T-helper 17 cell (primary cell): ENCODE data around the gene FAM228B. TPM values are rescaled to one million over a fixed set of nuclear protein-coding genes. Genes with fewer than 3 reads are reported as not detected.
"Not testable (repeated sequence)": the region's sequence is repeated elsewhere in the genome, so short reads cannot be mapped to it uniquely, and the experiment has no call there.

Experiments used
- ATAC-seq: fragments of 150-1000 bp; cut with Tn5 transposase; 2 replicates; pipeline ENCODE4 v1.10.0; 2021; ENCODE audit warnings: mild to moderate bottlenecking, moderate library complexity
- DNase-seq, 3 donors: peaks; one replicate each; pipeline versions ENCODE4 v3.0.0 to v3.0.0-alpha.2; 2020 to 2021
- H3K9me3 ChIP-seq: one replicate; pipeline ENCODE4 v1.7.0; 2013; ENCODE audit warnings: low read length, mild to moderate bottlenecking; ENCODE audit not compliant: control insufficient read depth, poor library complexity, severe bottlenecking
- H3K27ac Mint-ChIP-seq: one replicate; pipeline ENCODE4 v1.8.0; 2022; ENCODE audit warnings: mild to moderate bottlenecking, moderate library complexity, mixed read lengths
- H3K27me3 Mint-ChIP-seq: one replicate; pipeline ENCODE4 v1.8.0; 2022; ENCODE audit warnings: mixed read lengths
- H3K36me3 Mint-ChIP-seq: one replicate; pipeline ENCODE4 v1.8.0; 2022; ENCODE audit warnings: low read depth, mixed read lengths
- H3K4me1 Mint-ChIP-seq: one replicate; pipeline ENCODE4 v1.8.0; 2022; ENCODE audit warnings: mild to moderate bottlenecking, mixed read lengths
- H3K4me3 Mint-ChIP-seq: one replicate; pipeline ENCODE4 v1.8.0; 2022; ENCODE audit warnings: mild to moderate bottlenecking, moderate library complexity, mixed read lengths
- total RNA-seq, 4 donors: library from RNA in 2 of 4; stranded (reverse) in 2 of 4; gene quantifications; one replicate each; pipeline ENCODE4 v1.2.3 and lab custom pipeline; 2022 to 2026

FAM228B gene
- total RNA-seq, 2 donors from 2014 or later: 10.7 to 16.2 TPM

GRCh38 chr2:24085200-24085489 lies 38.1 kb upstream of the FAM228B start:
- Mint-ChIP-seq H3K36me3 (no peaks in the 10 kb centered on the region), H3K27me3 (no peaks in the 10 kb centered on the region), H3K4me3 (peak overlapping the region; percentile 90), H3K4me1 (peaks cover 14% of the 10 kb centered on the region), H3K27ac (peak overlapping the region; percentile 60)
- H3K9me3 ChIP-seq: no peaks in the 10 kb centered on the region
- DNase-seq (no peak), ATAC-seq (no peak)

GRCh38 chr2:24086241-24086640 lies 37.0 kb upstream of the FAM228B start:
- Mint-ChIP-seq H3K4me1 (peaks cover 14% of the 10 kb centered on the region), H3K36me3 (no peaks in the 10 kb centered on the region), H3K27ac (peak overlapping the region; percentile 34), H3K4me3 (no peak overlapping the region), H3K27me3 (no peaks in the 10 kb centered on the region)
- DNase-seq (no peak), ATAC-seq (no peak)
- no peaks in the 10 kb centered on the region for H3K9me3 ChIP-seq

- H3K27ac Mint-ChIP-seq: no peak overlapping the region
- ATAC-seq: no peak
- no peak overlapping the region for H3K4me3 Mint-ChIP-seq
- no peaks in the 10 kb centered on the region for H3K9me3 ChIP-seq
- H3K27me3 Mint-ChIP-seq: no peaks in the 10 kb centered on the region
- H3K4me1 Mint-ChIP-seq: peaks cover 14% of the 10 kb centered on the region
- no peaks in the 10 kb centered on the region for H3K36me3 Mint-ChIP-seq
- DNase-seq: no peak
Observed at GRCh38 chr2:24087032-24087431, 36.2 kb upstream of the FAM228B start.

- Mint-ChIP-seq H3K36me3 (no peaks in the 10 kb centered on the region), H3K4me3 (no peak overlapping the region), H3K27ac (no peak overlapping the region), H3K27me3 (no peaks in the 10 kb centered on the region), H3K4me1 (peaks cover 8% of the 10 kb centered on the region)
- DNase-seq: no peak
- H3K9me3 ChIP-seq: no peaks in the 10 kb centered on the region
- ATAC-seq: no peak
Observed at GRCh38 chr2:24088821-24089359, 34.4 kb upstream of the FAM228B start.

GRCh38 chr2:24093270-24093669 lies 30.0 kb upstream of the FAM228B start:
- not testable (repeated sequence) for H3K4me1 Mint-ChIP-seq, H3K9me3 ChIP-seq, H3K4me3 Mint-ChIP-seq, H3K27me3 Mint-ChIP-seq, H3K36me3 Mint-ChIP-seq, DNase-seq, H3K27ac Mint-ChIP-seq, ATAC-seq

- H3K9me3 ChIP-seq, H3K36me3 Mint-ChIP-seq, H3K4me3 Mint-ChIP-seq, DNase-seq, H3K4me1 Mint-ChIP-seq, H3K27ac Mint-ChIP-seq, ATAC-seq, H3K27me3 Mint-ChIP-seq: not testable (repeated sequence)
Observed at GRCh38 chr2:24095171-24095677, 28.0 kb upstream of the FAM228B start.

GRCh38 chr2:24100732-24101131 lies 22.5 kb upstream of the FAM228B start:
- not testable (repeated sequence) for H3K4me3 Mint-ChIP-seq, H3K4me1 Mint-ChIP-seq, DNase-seq, H3K27ac Mint-ChIP-seq, H3K36me3 Mint-ChIP-seq, H3K9me3 ChIP-seq, H3K27me3 Mint-ChIP-seq, ATAC-seq

GRCh38 chr2:24101992-24102391 lies 21.3 kb upstream of the FAM228B start:
- H3K36me3 Mint-ChIP-seq: no peaks in the 10 kb centered on the region
- no peak for ATAC-seq
- DNase-seq: no peak
- H3K4me3 Mint-ChIP-seq: no peak overlapping the region
- no peaks in the 10 kb centered on the region for H3K9me3 ChIP-seq
- H3K27ac Mint-ChIP-seq: no peak overlapping the region
- no peaks in the 10 kb centered on the region for H3K27me3 Mint-ChIP-seq
- H3K4me1 Mint-ChIP-seq: no peaks in the 10 kb centered on the region

- Mint-ChIP-seq H3K27me3 (no peaks in the 10 kb centered on the region), H3K27ac (no peak overlapping the region), H3K4me3 (no peak overlapping the region), H3K4me1 (no peaks in the 10 kb centered on the region), H3K36me3 (no peaks in the 10 kb centered on the region)
- ATAC-seq (no peak), DNase-seq (no peak)
- H3K9me3 ChIP-seq: no peaks in the 10 kb centered on the region
Observed at GRCh38 chr2:24102677-24103076, 20.6 kb upstream of the FAM228B start.

GRCh38 chr2:24104110-24104650 lies 19.1 kb upstream of the FAM228B start:
- Mint-ChIP-seq H3K36me3 (no peaks in the 10 kb centered on the region), H3K4me3 (no peak overlapping the region), H3K4me1 (no peaks in the 10 kb centered on the region), H3K27me3 (no peaks in the 10 kb centered on the region), H3K27ac (no peak overlapping the region)
- ATAC-seq: no peak
- no peaks in the 10 kb centered on the region for H3K9me3 ChIP-seq
- DNase-seq: no peak

- H3K4me1 Mint-ChIP-seq: no peaks in the 10 kb centered on the region
- H3K9me3 ChIP-seq: no peaks in the 10 kb centered on the region
- H3K36me3 Mint-ChIP-seq: no peaks in the 10 kb centered on the region
- H3K4me3 Mint-ChIP-seq: no peak overlapping the region
- no peak overlapping the region for H3K27ac Mint-ChIP-seq
- ATAC-seq (no peak), DNase-seq (no peak)
- H3K27me3 Mint-ChIP-seq: no peaks in the 10 kb centered on the region
Observed at GRCh38 chr2:24104906-24105305, 18.4 kb upstream of the FAM228B start.

- Mint-ChIP-seq H3K27me3 (no peaks in the 10 kb centered on the region), H3K27ac (no peak overlapping the region), H3K36me3 (no peaks in the 10 kb centered on the region), H3K4me3 (no peak overlapping the region), H3K4me1 (no peaks in the 10 kb centered on the region)
- no peaks in the 10 kb centered on the region for H3K9me3 ChIP-seq
- ATAC-seq (no peak), DNase-seq (no peak)
Observed at GRCh38 chr2:24105816-24106215, 17.5 kb upstream of the FAM228B start.

GRCh38 chr2:24106786-24107185 lies 16.5 kb upstream of the FAM228B start:
- DNase-seq (no peak), ATAC-seq (no peak)
- Mint-ChIP-seq H3K4me1 (no peaks in the 10 kb centered on the region), H3K27me3 (no peaks in the 10 kb centered on the region), H3K36me3 (no peaks in the 10 kb centered on the region), H3K4me3 (no peak overlapping the region), H3K27ac (no peak overlapping the region)
- H3K9me3 ChIP-seq: no peaks in the 10 kb centered on the region

GRCh38 chr2:24107336-24107735 lies 15.9 kb upstream of the FAM228B start:
- ATAC-seq: no peak

More at GRCh38 chr2:24107336-24107735, 15.9 kb upstream of the FAM228B start:
- Mint-ChIP-seq H3K4me1 (no peaks in the 10 kb centered on the region), H3K4me3 (no peak overlapping the region), H3K27ac (no peak overlapping the region), H3K27me3 (no peaks in the 10 kb centered on the region), H3K36me3 (no peaks in the 10 kb centered on the region)
- DNase-seq: no peak
- H3K9me3 ChIP-seq: no peaks in the 10 kb centered on the region
